ENCODE data around the gene AOC2.
"Not testable (repeated sequence)": the region's sequence is repeated elsewhere in the genome, so short reads cannot be mapped to it uniquely, and the experiment has no call there.

AOC2 gene

GRCh38 chr17:42832213-42832933 lies 12.0 kb upstream of the AOC2 start:
- no peak for DNase-seq (ENCODE audit: low read depth in 3 of 3)

- DNase-seq (ENCODE audit: low read depth in 3 of 3), result peak; percentile 80 to 88 (median 84)
Measured at GRCh38 chr17:42832934-42833766, 11.2 kb upstream of the AOC2 start, which contains the start of gene PSME3. TSS of gene PSME3 (plus strand) at chr17:42833397. CDS start at chr17:42833632, 235 bp downstream.

GRCh38 chr17:42833767-42834422 lies 10.5 kb upstream of the AOC2 start:
- no peak for DNase-seq (ENCODE audit: low read depth in 3 of 3)

GRCh38 chr17:42835732-42836131 lies 8.6 kb upstream of the AOC2 start:
- no peak for DNase-seq (ENCODE audit: low read depth in 3 of 3)

GRCh38 chr17:42841975-42842685 lies 2.2 kb upstream of the AOC2 start:
- no peak for DNase-seq (ENCODE audit: low read depth in 3 of 3)

GRCh38 chr17:42843358-42843934 lies 934 bp upstream of the AOC2 start:
- no peak for DNase-seq (ENCODE audit: low read depth in 3 of 3)

GRCh38 chr17:42844761-42845555 lies 578 bp downstream of the AOC2 start:
- no peak for DNase-seq (ENCODE audit: low read depth in 3 of 3)

GRCh38 chr17:42845556-42845917 lies 1.2 kb downstream of the AOC2 start:
- no peak for DNase-seq (ENCODE audit: low read depth in 3 of 3)

GRCh38 chr17:42845918-42846593 lies 1.7 kb downstream of the AOC2 start:
- DNase-seq (ENCODE audit: low read depth in 3 of 3), result peak in 2 of 3 donors; percentile 32 to 38

- DNase-seq (ENCODE audit: low read depth in 3 of 3), result no peak
Measured at GRCh38 chr17:42846594-42847280, 2.4 kb downstream of the AOC2 start.

GRCh38 chr17:42848093-42848492 lies 3.7 kb downstream of the AOC2 start:
- no peak for DNase-seq (ENCODE audit: low read depth in 3 of 3)

GRCh38 chr17:42849031-42849430 lies 4.7 kb downstream of the AOC2 start:
- no peak for DNase-seq (ENCODE audit: low read depth in 3 of 3)

- DNase-seq (ENCODE audit: low read depth in 3 of 3), result no peak
Measured at GRCh38 chr17:42849451-42850181, 5.2 kb downstream of the AOC2 start.

GRCh38 chr17:42850954-42851353 lies 6.6 kb downstream of the AOC2 start, which contains the start of gene AOC3:
TSS of gene AOC3 (plus strand) at chr17:42851199. CDS start at chr17:42851344, 145 bp downstream.
- no peak for DNase-seq (ENCODE audit: low read depth in 3 of 3)

GRCh38 chr17:42851371-42852240 lies 7.2 kb downstream of the AOC2 start:
- not testable (repeated sequence) for DNase-seq (ENCODE audit: low read depth in 3 of 3)

- DNase-seq (ENCODE audit: low read depth in 3 of 3), result no peak
Measured at GRCh38 chr17:42852351-42852750, 8.0 kb downstream of the AOC2 start.

GRCh38 chr17:42853004-42853403 lies 8.6 kb downstream of the AOC2 start:
- no peak for DNase-seq (ENCODE audit: low read depth in 3 of 3)

GRCh38 chr17:42853597-42853967 lies 9.2 kb downstream of the AOC2 start:
- DNase-seq (ENCODE audit: low read depth in 3 of 3), result no peak

All from stimulated activated CD4-positive, alpha-beta T cell treated with anti-CD3 and anti-CD28 coated beads, TNF-alpha, amount 100 ng/mL, for 48 hours (primary cell).